Stimulated activated CD4-positive, alpha-beta T cell treated with anti-CD3 and anti-CD28 coated beads, TNF-alpha, amount 100 ng/mL, for 1 hour (primary cell): ENCODE results near the gene VPS35L.

Experiments used
- DNase-seq, 3 donors: peaks; one replicate each; pipeline ENCODE4 v3.0.0-alpha.2; 2020; ENCODE audit warnings: low read depth in 3 of 3, low spot score in 1 of 3

Gene VPS35L

DNA sequence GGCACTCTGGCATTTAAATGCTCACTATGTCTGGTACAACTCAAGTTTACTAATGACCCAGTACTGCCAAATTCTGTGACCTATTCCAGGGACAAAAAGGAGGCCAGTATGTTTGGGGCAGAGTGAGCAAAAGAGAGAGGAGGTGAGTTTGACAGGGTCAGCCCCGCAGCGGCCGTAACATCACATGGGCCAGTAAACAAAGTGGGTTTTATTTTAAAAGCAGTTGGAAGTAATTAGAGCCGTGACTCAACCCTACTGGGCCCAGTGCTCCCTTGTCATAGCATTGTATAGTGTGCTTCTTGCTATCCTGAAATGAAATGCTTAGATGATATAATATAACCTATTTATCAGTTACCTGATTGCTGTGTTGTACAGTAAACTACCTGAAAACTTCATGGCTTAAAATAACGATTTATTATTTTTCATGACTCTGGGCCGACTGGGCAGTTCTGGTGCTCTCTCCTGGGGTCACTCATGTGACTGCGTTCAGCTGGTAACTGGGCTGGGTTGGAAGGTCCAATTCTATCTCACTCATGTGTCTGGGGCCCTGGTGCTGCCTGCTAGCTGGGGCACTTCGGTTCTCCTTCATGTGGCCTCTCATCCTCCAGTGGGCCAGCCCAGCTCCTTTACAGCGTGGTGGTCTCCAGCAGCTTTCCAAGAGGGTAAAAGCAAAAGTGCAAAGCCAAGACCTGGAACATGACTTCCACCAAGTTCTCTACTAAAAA, 189.9 kb downstream of the VPS35L start:
- DNase-seq: no peak

DNA sequence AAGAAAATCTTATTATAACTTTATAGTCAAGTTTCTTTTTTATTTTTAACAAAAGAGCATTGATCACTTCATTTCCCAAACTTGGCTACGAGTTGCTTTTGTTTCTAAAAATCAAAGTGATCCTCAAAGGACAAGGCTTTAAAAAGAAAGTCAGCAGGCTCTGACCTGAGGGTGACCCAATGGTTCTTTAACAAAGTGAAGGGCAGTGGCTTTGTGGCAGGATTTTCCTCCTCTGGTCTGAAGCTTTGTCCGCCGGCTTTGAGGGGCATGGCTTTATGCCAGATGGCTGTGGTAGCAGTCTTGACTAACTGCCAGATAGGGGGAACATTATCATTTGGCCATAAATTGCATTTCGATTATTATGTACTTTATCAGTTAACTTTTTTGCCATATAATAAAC, 191.1 kb downstream of the VPS35L start:
- no peak for DNase-seq

DNA sequence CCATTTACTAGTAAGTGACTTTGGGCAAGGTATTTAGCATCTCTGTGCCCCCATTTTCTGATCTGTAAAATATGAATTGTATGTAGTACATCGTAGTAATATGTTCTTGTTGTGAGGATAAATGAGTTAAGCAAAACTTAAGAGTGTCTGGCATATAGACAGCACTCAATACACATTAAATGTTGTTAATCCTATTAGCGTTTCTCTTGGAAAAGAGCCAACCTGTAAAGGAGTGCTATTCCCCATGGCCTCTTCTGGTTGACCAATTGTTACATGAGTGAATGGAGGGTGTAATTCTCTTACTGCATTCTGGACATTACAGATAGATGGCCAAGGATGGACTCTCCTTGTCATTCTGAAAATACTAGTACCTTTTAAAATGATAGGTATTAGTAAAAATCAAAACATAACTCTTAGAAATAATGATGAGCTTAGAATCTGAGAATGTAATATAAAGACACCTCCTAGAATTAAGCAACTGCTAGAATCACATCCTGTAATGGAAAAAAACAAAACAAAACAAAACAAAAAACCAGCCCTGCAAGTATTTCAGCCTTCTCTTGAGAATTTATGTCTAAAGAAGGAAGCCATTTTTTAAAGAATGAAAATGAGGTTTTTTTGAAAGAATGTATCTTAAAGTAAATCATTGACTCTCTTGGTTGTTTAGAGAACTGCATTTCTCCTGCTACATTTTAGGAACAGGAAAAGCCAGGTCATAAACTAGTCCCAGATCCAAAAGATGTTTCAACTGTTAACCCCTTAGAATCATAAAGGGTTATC, 193.1 kb downstream of the VPS35L start:
- DNase-seq: no peak

DNA sequence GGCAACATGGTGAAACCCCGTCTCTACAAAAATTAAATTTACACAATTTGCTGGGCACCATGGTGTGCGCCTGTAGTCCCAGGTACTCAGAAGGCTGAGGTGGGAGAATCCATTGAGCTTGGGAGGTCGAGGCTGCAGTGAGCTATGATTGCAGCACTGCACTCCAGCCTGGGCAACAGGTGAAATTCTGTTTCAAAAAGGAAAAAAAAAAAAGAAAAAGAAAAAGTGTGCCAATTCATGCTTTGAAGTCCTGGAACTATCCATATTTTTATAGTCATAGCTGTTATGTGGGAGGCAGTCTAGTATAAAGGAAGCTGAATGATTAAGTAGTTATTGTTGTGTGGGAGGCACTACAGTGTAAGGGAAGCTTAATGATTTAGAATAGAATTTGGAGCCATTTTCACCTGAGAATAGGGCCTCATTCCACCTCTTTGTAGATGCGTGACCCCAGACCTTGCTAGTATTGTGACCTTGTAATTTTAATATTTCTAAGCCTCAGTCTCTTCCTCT, 194.1 kb downstream of the VPS35L start:
- no peak for DNase-seq
